DOHH2 (cell line): ENCODE data around the gene NKPD1.

Experiments
- H3F3A ChIP-seq: fragments of 200-600 bp; sonication (generic), shearing (Covaris generic); 2 replicates; pipeline ENCODE4 v1.6.0; 2016; ENCODE audit warnings: antibody characterized with exemption, mild to moderate bottlenecking; ENCODE audit not compliant: control insufficient read depth, insufficient read depth
- H3K27ac ChIP-seq: fragments of 200-600 bp; sonication (generic); 2 replicates; pipeline ENCODE4 v1.5.1; 2014; ENCODE audit warnings: low read depth, mild to moderate bottlenecking, low read length, moderate library complexity
- H3K27me3 ChIP-seq: fragments of 200-600 bp; sonication (generic); 2 replicates; pipeline ENCODE4 v1.6.1; 2014; ENCODE audit warnings: mild to moderate bottlenecking, low read length, mixed read lengths; ENCODE audit not compliant: control insufficient read depth
- H3K36me3 ChIP-seq: fragments of 200-600 bp; sonication (generic); 2 replicates; pipeline ENCODE4 v1.6.1; 2014; ENCODE audit warnings: mild to moderate bottlenecking, low read length, moderate library complexity, mixed read lengths; ENCODE audit not compliant: control insufficient read depth
- H3K4me1 ChIP-seq: fragments of 200-600 bp; sonication (generic); 2 replicates; pipeline ENCODE4 v1.6.1; 2014; ENCODE audit warnings: mild to moderate bottlenecking, low read length, mixed read lengths; ENCODE audit not compliant: control insufficient read depth
- H3K4me2 ChIP-seq: fragments of 200-600 bp; sonication (generic); 2 replicates; pipeline ENCODE4 v1.6.0; 2014; ENCODE audit warnings: mild to moderate bottlenecking, low read length, moderate library complexity
- H3K4me3 ChIP-seq: fragments of 200-600 bp; sonication (generic); 2 replicates; pipeline ENCODE4 v1.5.1; 2014; ENCODE audit warnings: mild to moderate bottlenecking, low read length, mixed read lengths
- H3K79me2 ChIP-seq: fragments of 200-600 bp; sonication (generic); 2 replicates; pipeline ENCODE4 v1.6.1; 2014; ENCODE audit warnings: mild to moderate bottlenecking, low read length, mixed read lengths; ENCODE audit not compliant: control insufficient read depth
- H3K9me2 ChIP-seq: fragments of 200-600 bp; sonication (generic); replicated peaks from 2 replicates; pipeline ENCODE4 v1.6.1; 2014; ENCODE audit warnings: mild to moderate bottlenecking, low read length, mixed read lengths; ENCODE audit not compliant: control insufficient read depth
- H3K9me3 ChIP-seq: fragments of 200-600 bp; sonication (generic); 2 replicates; pipeline ENCODE4 v1.6.1; 2014; ENCODE audit warnings: antibody characterized with exemption, low read length, mixed read lengths; ENCODE audit not compliant: control insufficient read depth, insufficient read depth
- H4K20me1 ChIP-seq: fragments of 200-600 bp; sonication (generic); 2 replicates; pipeline ENCODE4 v1.6.0; 2014; ENCODE audit warnings: low read depth, mild to moderate bottlenecking, antibody characterized with exemption, low read length, moderate library complexity; ENCODE audit not compliant: control insufficient read depth, insufficient read depth
- CTCF ChIP-seq: fragments of 200-600 bp; sonication (generic); IDR thresholded peaks from one replicate; pipeline ENCODE4 v1.5.1; 2014; ENCODE audit warnings: antibody characterized with exemption, mild to moderate bottlenecking, low read depth, low read length; ENCODE audit not compliant: poor library complexity, severe bottlenecking
- EZH2phosphoT487 ChIP-seq: fragments of 200-600 bp; sonication (generic); IDR thresholded peaks from 2 replicates; pipeline ENCODE4 v1.6.1; 2017; ENCODE audit warnings: borderline replicate concordance, mild to moderate bottlenecking, antibody characterized with exemption, low read length, moderate library complexity, mixed read lengths

The NKPD1 gene

GRCh38 chr19:45156751-45157150 lies 4.0 kb downstream of the NKPD1 start:
- H3K9me2 ChIP-seq, result no peaks in the 10 kb centered on the region
- H3K4me3 ChIP-seq, result no peak overlapping the region
- TF ChIP-seq EZH2phosphoT487, result no peak
- TF ChIP-seq CTCF, result no peak
- peaks cover 34% of the 10 kb centered on the region for H3K27me3 ChIP-seq
- H3K9me3 ChIP-seq, result no peaks in the 10 kb centered on the region
- no peak overlapping the region for H3K27ac ChIP-seq
- no peaks in the 10 kb centered on the region for H3F3A ChIP-seq
- H3K36me3 ChIP-seq, result no peaks in the 10 kb centered on the region
- H3K4me1 ChIP-seq, result peaks cover 9% of the 10 kb centered on the region
- H3K79me2 ChIP-seq, result no peaks in the 10 kb centered on the region
- no peak overlapping the region for H3K4me2 ChIP-seq
- no peaks in the 10 kb centered on the region for H4K20me1 ChIP-seq

GRCh38 chr19:45156011-45156630 lies 4.7 kb downstream of the NKPD1 start:
- peaks cover 9% of the 10 kb centered on the region for H3K4me1 ChIP-seq
- no peaks in the 10 kb centered on the region for H3K9me3 ChIP-seq
- no peaks in the 10 kb centered on the region for H3F3A ChIP-seq
- peaks cover 33% of the 10 kb centered on the region for H3K27me3 ChIP-seq
- no peak overlapping the region for H3K27ac ChIP-seq
- no peaks in the 10 kb centered on the region for H3K9me2 ChIP-seq
- H3K4me3 ChIP-seq, result no peak overlapping the region
- H3K4me2 ChIP-seq, result no peak overlapping the region
- TF ChIP-seq CTCF (no peak), EZH2phosphoT487 (no peak)
- H3K36me3 ChIP-seq, result no peaks in the 10 kb centered on the region
- H3K79me2 ChIP-seq, result no peaks in the 10 kb centered on the region
- H4K20me1 ChIP-seq, result no peaks in the 10 kb centered on the region

- Histone ChIP-seq H3K9me2 (no peaks in the 10 kb centered on the region), H3K4me3 (0 out of 2 replicates have a peak overlapping the region, but pooled peaks have one; percentile 9), H3K4me1 (peaks cover 9% of the 10 kb centered on the region), H3K79me2 (no peaks in the 10 kb centered on the region), H3F3A (no peaks in the 10 kb centered on the region), H3K27me3 (peaks cover 28% of the 10 kb centered on the region), H4K20me1 (no peaks in the 10 kb centered on the region), H3K4me2 (peak overlapping the region; percentile 45; the same call in 1 of the 2 replicates), H3K9me3 (no peaks in the 10 kb centered on the region), H3K27ac (no peak overlapping the region), H3K36me3 (no peaks in the 10 kb centered on the region)
- no peak for TF ChIP-seq EZH2phosphoT487
Observed at GRCh38 chr19:45154064-45154827, 6.5 kb downstream of the NKPD1 start.
